Adrenal gland (tissue), 12 donors: Measurements from ENCODE around the gene MED26. TPM values are rescaled to one million over a fixed set of nuclear protein-coding genes. Genes with fewer than 3 reads are reported as not detected.
A peak's percentile ranks its signal among the peaks of the same experiment; 100 is the strongest.

Source experiments
- DNase-seq, 7 donors: peaks; one replicate each; pipeline ENCODE4 v3.0.0-alpha.2; 2019 to 2020
- H3K27ac ChIP-seq, 5 donors: fragments of 200-600 bp; sonication (generic) in 4 of 5; 1 replicate in 3 of 5; 2 replicates in 2 of 5; pipeline versions ENCODE4 v1.5.1 to v1.8.0; 2016 to 2020; ENCODE audit warnings: mild to moderate bottlenecking in 1 of 5
- H3K27me3 ChIP-seq: fragments of 200-600 bp; 2 replicates; pipeline ENCODE4 v1.8.0; 2021
- H3K36me3 ChIP-seq, 2 donors: fragments of 200-600 bp; replicated peaks in 1 of 2; 1 replicate in 1 of 2; 2 replicates in 1 of 2; pipeline versions ENCODE4 v1.5.1 to v1.8.0; 2018 to 2022
- H3K4me1 ChIP-seq, 2 donors: fragments of 200-600 bp; replicated peaks in 1 of 2; 1 replicate in 1 of 2; 2 replicates in 1 of 2; pipeline versions ENCODE4 v1.5.1 to v1.8.0; 2018 to 2021
- H3K4me3 ChIP-seq, 4 donors: fragments of 200-600 bp; sonication (generic) in 3 of 4; one replicate each; pipeline ENCODE4 v1.5.1; 2016 to 2018
- H3K9me3 ChIP-seq, 3 donors: fragments of 200-600 bp; sonication (generic) in 1 of 3; replicated peaks in 1 of 3; 1 replicate in 2 of 3; 2 replicates in 1 of 3; pipeline versions ENCODE4 v1.5.1 to v1.8.0; 2016 to 2021
- POLR2A ChIP-seq, 2 donors: fragments of 450-650 bp; IDR thresholded peaks; one replicate each; pipeline ENCODE4 v1.6.1; 2017; ENCODE audit warnings: antibody characterized with exemption in 2 of 2, mild to moderate bottlenecking in 2 of 2, moderate library complexity in 1 of 2
- WGBS, 4 donors: extraction: QIAGEN DNeasy Blood & Tissue Kit in 2 of 4; methylation state at CpG; one replicate each; pipeline versions ENCODE4 v1.1.5 to v1.1.7; 2013 to 2017; 5-methylcytosine and 5-hydroxymethylcytosine counted together
- intact Hi-C, 2 donors: fragments of 100-400 bp; cut with DNase I; formaldehyde crosslinking; loops; one replicate each; pipeline versions ENCODE4 v1.14.1 to v1.15.0; 2022 to 2023
- polyA plus RNA-seq, 3 donors: library from polyadenylated mRNA; stranded (reverse); fragments of 200-250 nt in 2 of 3; fragments of 350-450 nt in 1 of 3; fragmentation: Illumina TruSeq in 1 of 3; extraction: RNeasy Lipid Tissue Mini Kit (QIAGEN cat#74804) in 1 of 3; gene quantifications; one replicate each; pipeline ENCODE4 v1.2.3, GENCODE V29; 2013 to 2014
- total RNA-seq, 9 donors: library from RNA; depleted of rRNA in 4 of 9; stranded (reverse); fragments of >200 nt in 4 of 9; fragments of 120-200 nt in 1 of 9; fragmentation: NEBNext Ultra II Directional in 1 of 9; extraction: Animal tissue kit (Norgen Biotek cat#: 25700) in 1 of 9; gene quantifications; one replicate each; pipeline versions ENCODE4 v1.1.0 to v1.2.4, GENCODE V29; 2013 to 2023
- TF ChIP-seq, protein P1 (sequence below), 6 experiments: fragments of 450-650 bp in 4 of 6; fragments of 200-600 bp in 2 of 6; sonication (generic) in 1 of 6; IDR thresholded peaks; 1 replicate in 5 of 6; 2 replicates in 1 of 6; pipeline versions ENCODE4 v1.5.1 to v1.8.0; 2016 to 2021; ENCODE audit warnings: antibody characterized with exemption in 6 of 6, mild to moderate bottlenecking in 2 of 6, moderate library complexity in 1 of 6
- donor health status: healthy with polysubstance abuse.
- donor health status: Bipolar disorder and iron deficiency.
- donor health status: DM: yes; HTN: yes; CAD: no.
- donor health status: DM: no; HTN: no; CAD: no.
- donor health status: DM: no; HTN: no; CAD: no.
- donor health status: DM: yes; HTN: yes; CAD: no.

Gene MED26
- total and polyA plus RNA-seq, 12 donors = 4.6 to 17.3 (median 9.0) TPM

DNA sequence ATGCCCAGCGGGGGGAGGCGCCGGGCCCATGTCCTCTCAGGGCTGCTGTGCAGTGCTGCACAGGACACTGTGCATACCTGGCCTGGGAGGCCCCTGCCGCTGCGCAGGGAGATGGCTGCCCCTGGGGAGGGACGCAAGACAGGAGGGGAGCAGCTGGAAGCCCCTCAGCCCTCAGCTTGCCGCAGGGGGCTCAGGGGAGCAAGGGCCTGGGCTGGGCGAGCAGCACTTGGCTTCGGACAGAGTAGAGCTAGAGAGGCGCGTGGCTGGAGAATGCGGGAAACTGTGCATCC is 96.7 kb downstream of the MED26 start:
- H3K36me3 ChIP-seq = peaks cover 0 to 100% of the 10 kb centered on the region in 2 donors
- intact Hi-C loops = no loop called here
- no peak overlapping the region for H3K4me3 ChIP-seq
- no peaks in the 10 kb centered on the region for H3K9me3 ChIP-seq
- WGBS, 4 donors = 95 to 100% (median 97%) methylated on average over 6 to 12 of the region's 12 CpGs
- H3K4me1 ChIP-seq = no peaks in the 10 kb centered on the region
- TF ChIP-seq, protein P1, sequence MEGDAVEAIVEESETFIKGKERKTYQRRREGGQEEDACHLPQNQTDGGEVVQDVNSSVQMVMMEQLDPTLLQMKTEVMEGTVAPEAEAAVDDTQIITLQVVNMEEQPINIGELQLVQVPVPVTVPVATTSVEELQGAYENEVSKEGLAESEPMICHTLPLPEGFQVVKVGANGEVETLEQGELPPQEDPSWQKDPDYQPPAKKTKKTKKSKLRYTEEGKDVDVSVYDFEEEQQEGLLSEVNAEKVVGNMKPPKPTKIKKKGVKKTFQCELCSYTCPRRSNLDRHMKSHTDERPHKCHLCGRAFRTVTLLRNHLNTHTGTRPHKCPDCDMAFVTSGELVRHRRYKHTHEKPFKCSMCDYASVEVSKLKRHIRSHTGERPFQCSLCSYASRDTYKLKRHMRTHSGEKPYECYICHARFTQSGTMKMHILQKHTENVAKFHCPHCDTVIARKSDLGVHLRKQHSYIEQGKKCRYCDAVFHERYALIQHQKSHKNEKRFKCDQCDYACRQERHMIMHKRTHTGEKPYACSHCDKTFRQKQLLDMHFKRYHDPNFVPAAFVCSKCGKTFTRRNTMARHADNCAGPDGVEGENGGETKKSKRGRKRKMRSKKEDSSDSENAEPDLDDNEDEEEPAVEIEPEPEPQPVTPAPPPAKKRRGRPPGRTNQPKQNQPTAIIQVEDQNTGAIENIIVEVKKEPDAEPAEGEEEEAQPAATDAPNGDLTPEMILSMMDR (IDR thresholded peaks at IDR 0.05) = no peak
- TF ChIP-seq POLR2A (IDR thresholded peaks at IDR 0.05) = no peak
- DNase-seq = no peak
- H3K27ac ChIP-seq = no peak overlapping the region
- H3K27me3 ChIP-seq = no peaks in the 10 kb centered on the region

DNA sequence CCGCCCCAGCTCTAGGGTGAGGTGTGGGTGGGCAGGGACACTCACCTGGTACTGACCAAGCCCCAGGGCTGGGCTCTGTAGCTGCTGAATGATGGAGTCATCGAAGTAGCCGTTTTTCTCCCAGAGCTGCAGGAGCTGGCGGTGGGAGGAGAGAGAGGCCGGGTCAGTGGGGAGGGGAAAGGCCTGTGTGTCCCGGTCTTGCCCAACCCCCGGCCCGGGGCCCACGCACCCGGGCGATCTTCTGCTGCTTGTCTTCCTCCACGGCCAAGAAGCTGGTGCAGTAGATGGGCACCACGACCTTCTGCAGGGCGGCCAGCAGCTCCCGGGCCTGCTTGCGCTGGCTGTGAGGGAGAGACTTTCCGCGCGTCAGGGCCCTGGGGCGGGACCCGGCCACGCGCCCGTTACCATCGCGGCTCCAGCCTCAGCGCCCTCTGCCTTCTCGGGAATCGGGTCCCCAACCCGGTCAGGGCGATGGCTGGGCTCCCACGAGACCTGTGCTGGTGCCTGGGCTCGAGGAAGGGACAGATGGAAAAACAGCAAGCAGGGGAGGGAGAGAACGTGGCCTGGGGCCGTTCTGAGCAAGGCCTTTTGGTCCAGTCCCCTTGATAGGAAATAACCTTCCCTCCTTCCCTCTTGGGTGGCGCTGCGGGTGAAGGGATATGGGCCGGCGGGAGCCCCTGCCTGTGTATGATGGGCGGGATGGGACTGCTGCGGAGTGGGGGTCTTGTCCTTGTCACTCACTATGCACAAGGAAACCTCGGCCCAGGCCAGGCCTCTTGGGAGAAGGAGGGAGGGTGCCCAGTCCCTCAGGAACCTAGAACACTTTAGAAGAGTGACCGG is 97.2 kb downstream of the MED26 start:
- no peak for DNase-seq
- Histone ChIP-seq H3K36me3 (peaks cover 0 to 100% of the 10 kb centered on the region in 2 donors), H3K27ac (no peak overlapping the region), H3K4me1 (no peaks in the 10 kb centered on the region), H3K27me3 (no peaks in the 10 kb centered on the region), H3K9me3 (no peaks in the 10 kb centered on the region), H3K4me3 (no peak overlapping the region)
- intact Hi-C loops = no loop called here
- WGBS, 4 donors = 87 to 93% (median 91%) methylated on average over 12 to 43 of the region's 43 CpGs
- TF ChIP-seq, protein P1 (IDR thresholded peaks at IDR 0.05) = no peak
- no peak for TF ChIP-seq POLR2A (IDR thresholded peaks at IDR 0.05)

DNA sequence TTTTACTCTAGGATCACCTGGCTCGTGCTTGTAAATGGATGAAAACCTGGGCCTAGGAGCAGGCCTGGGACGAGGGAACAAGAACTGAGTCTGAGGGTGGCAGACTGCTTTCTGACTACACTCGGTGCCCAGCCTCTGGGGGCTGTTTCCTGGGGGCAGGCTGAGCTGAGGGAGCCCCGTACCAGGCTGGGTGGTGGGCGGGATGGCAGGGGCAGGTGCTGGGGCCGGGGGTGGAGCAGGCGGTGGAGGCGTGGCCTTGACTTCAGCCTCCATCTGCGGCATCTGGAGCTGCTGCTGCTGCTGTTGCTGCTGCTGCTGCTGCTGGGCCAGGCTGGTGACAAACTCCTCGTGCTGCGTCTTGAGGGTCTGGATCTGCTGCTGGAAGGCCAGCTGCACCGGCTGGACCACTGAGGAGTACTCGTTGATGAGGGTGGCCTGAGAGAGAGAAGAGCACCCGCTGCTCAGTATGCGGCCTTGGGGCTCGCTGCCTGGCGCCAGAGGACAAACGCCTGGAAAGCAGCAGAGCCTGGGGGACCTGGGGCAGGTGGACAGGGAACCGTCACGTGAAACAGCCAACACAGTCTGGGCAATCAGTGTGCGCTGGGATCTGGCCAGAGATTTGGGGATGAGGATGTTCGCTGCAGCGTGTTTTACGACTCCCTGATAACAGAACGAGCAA is 98.4 kb downstream of the MED26 start:
- no peak for DNase-seq
- TF ChIP-seq POLR2A (IDR thresholded peaks at IDR 0.05) = no peak
- TF ChIP-seq, protein P1 (IDR thresholded peaks at IDR 0.05) = no peak
- peaks cover 0 to 100% of the 10 kb centered on the region in 2 donors for H3K36me3 ChIP-seq
- H3K4me3 ChIP-seq = no peak overlapping the region
- no peak overlapping the region for H3K27ac ChIP-seq
- no peaks in the 10 kb centered on the region for H3K27me3 ChIP-seq
- intact Hi-C loops = no loop called here
- 80 to 89% (median 83%) methylated on average over 9 to 25 of the region's 25 CpGs for WGBS, 4 donors
- no peaks in the 10 kb centered on the region for H3K4me1 ChIP-seq
- H3K9me3 ChIP-seq = no peaks in the 10 kb centered on the region

DNA sequence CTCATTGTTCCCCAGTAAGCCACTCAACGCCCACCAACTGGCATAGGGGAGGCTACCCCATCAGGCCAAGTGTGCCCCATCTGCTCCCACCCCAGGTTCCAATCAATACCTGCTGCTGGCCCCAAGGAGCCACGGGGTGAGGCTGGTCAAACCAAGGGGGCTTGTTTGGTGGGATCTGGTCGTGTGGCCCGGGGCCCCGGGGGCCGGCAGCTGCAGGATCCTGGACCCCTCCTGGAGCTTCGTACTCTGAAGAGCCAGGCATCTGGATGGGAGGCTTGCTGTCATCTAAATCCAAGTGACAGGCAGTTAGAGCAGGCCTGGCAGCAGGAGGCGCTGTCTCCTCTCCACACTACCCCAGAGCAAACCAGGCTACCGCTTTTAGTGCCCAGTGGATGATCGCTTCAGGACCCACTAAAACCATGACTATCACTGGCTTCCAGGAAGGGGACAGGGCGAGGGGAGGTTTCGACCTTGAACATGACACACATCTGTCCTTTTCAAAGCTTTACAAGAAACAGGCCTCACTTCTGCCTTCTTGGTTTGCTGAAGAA is 100.0 kb downstream of the MED26 start:
- intact Hi-C loops = no loop called here
- TF ChIP-seq POLR2A (IDR thresholded peaks at IDR 0.05) = no peak
- TF ChIP-seq, protein P1 (IDR thresholded peaks at IDR 0.05) = peak in 5 of 6 experiments; percentile 7 to 32 (median 16)
- Histone ChIP-seq H3K4me3 (no peak overlapping the region), H3K27ac (no peak overlapping the region), H3K4me1 (no peaks in the 10 kb centered on the region), H3K36me3 (peaks cover 0 to 100% of the 10 kb centered on the region in 2 donors), H3K27me3 (no peaks in the 10 kb centered on the region), H3K9me3 (no peaks in the 10 kb centered on the region)
- peak in 2 of 7 donors; percentile 35 to 42 for DNase-seq
- WGBS, 4 donors = 85 to 87% (median 85%) methylated on average over 11 to 12 of the region's 12 CpGs
